SHP77 treated with DMSO at 0.1 percent for 48 hours (cell line): ENCODE measurements around the gene AP4M1.

Experiments used
- DNase-seq: peaks from one replicate; lab custom pipeline; 2025; lab: John Stamatoyannopoulos, UW

Gene AP4M1

GRCh38 chr7:100101016-100101862, at the start of gene AP4M1, which contains the start of gene MCM7:
Gene AP4M1 (plus strand): TSS chr7:100101643. CDS start chr7:100101715, 72 bp downstream.
Gene MCM7 (minus strand): TSS chr7:100101397. CDS start chr7:100101294, 103 bp downstream.
- DNase-seq: peak; percentile 88

GRCh38 chr7:100053215-100053614, 48.2 kb upstream of the AP4M1 start:
- peak; percentile 56 for DNase-seq

GRCh38 chr7:100057006-100057405, 44.4 kb upstream of the AP4M1 start:
- no peak for DNase-seq

DNA sequence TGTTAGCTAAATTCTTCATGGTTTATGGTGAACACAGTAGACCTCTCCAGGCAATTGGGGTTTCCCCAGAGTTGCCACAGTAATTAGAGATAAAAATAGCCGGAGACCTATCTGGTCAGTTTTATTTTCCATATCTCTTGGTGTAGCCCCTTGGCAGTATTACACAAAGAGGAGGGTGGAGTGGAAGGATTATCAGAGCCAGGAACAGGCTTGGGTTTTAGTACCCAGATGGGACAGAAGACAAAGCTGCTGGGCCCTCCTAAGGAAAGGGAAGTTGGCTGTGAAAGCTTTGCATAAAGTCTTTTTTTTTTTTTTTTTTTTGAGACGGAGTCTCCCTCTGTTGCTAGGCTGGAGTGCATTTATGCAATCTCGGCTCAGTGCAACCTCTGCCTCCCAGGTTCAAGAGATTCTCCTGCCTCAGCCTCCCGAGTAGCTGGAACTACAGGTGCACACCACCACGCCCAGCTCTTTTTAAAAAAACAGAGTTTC, 42.1 kb upstream of the AP4M1 start:
- no peak for DNase-seq

- no peak for DNase-seq
Measured at GRCh38 chr7:100061518-100062193, 39.8 kb upstream of the AP4M1 start.

- no peak for DNase-seq
Measured at GRCh38 chr7:100063376-100063775, 38.1 kb upstream of the AP4M1 start.

DNA sequence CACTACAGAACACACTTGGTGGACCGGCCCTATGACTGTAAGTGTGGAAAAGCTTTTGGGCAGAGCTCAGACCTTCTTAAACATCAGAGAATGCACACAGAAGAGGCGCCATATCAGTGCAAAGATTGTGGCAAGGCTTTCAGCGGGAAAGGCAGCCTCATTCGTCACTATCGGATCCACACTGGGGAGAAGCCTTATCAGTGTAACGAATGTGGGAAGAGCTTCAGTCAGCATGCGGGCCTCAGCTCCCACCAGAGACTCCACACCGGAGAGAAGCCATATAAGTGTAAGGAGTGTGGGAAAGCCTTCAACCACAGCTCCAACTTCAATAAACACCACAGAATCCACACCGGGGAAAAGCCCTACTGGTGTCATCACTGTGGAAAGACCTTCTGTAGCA, 37.3 kb upstream of the AP4M1 start:
- DNase-seq: no peak

DNA sequence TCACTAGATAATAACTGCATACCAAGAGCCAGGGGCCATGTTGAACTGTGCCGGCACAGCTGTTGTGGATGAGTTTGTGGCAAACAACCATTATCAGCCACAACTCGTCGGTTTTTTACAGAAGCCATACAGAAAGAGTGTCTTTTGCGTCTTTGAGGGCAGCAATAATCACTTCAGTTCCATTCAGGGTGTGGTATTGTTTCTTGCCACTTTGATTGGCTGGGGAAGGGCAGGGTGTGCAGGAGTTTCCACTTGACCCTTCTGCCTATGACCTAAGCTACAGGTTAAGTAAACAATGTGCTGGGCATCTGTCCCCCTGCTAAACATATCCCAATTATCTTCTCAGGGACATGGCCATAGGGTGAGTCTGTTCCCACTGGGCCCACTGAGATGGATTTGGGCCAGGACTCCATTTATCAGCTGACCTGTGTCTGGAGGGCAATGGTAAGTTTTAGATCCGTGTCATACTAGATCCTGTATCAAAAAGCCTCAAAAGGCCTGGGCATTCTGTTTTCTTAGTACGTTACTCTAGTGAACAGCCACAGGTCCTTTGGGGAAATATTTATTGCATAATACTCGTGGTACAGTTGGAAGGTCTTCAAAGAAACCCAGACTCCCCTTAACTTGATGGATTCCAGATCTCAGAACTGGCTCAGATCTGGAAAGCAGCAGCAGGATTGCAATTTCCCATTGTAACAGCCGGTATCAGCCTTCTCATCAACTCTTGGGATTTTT, 35.8 kb upstream of the AP4M1 start:
- no peak for DNase-seq

DNA sequence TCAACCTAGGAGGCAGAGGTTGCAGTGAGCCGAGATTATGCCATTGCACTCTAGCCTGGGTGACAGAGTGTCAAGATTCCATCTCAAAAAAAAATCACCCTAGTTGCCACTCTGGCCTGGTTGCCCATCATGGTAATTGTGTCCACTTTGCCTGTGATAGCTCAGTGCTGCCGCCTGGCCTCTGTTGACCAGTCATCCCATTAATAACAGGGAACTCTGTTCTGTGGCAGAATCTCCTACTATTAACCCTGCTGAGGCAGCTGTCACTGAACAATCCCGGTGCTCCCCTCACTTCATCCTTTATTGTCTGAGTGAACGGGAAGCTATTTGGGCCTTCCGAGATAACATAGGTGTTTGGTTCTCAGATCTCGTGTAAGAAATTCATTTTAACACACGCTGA, 34.5 kb upstream of the AP4M1 start:
- DNase-seq: no peak

DNA sequence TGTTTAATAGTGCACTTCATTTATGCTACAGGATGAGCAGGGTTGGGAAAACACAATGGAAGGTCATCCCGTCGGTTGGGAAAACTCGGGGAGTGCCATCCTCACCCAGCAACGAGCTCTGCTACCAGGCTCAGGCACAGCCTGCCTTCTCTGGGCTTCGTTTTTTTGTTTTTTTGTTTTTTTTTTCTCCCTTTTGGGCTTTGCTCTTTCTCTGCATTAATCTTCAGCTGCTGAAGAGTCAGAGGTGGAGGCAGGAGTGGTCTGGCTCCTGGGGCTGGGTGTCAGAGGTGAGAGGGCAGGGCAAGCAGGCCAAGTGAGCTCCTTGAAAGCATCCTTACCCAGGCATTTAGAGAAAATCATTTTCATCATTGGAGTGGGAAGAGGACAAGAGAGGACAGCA, 31.5 kb upstream of the AP4M1 start:
- DNase-seq: no peak

GRCh38 chr7:100071018-100071723, 30.3 kb upstream of the AP4M1 start:
- DNase-seq: no peak

- DNase-seq: no peak
Measured at GRCh38 chr7:100072462-100072861, 29.0 kb upstream of the AP4M1 start.

DNA sequence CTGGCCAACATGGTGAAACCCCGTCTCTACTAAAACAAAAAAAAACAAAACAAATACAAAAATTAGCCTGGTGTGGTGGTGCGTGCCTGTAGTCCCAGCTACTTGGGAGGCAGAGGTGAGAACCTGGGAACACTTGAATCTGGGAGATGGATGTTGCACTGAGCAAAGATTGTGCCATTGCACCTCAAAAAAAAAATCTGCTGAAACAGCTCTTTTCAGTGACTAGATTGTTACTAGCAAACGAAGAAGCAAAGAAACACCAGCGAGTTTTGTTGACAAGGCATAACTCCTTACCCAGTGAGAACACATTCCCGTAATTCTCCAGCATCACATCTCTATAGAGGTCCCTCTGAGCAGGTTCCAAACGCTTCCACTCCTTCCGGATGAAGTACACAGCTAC, 26.6 kb upstream of the AP4M1 start:
- no peak for DNase-seq

GRCh38 chr7:100075418-100075817, 26.0 kb upstream of the AP4M1 start:
- no peak for DNase-seq

- no peak for DNase-seq
Measured at GRCh38 chr7:100077205-100077604, 24.2 kb upstream of the AP4M1 start.

DNA sequence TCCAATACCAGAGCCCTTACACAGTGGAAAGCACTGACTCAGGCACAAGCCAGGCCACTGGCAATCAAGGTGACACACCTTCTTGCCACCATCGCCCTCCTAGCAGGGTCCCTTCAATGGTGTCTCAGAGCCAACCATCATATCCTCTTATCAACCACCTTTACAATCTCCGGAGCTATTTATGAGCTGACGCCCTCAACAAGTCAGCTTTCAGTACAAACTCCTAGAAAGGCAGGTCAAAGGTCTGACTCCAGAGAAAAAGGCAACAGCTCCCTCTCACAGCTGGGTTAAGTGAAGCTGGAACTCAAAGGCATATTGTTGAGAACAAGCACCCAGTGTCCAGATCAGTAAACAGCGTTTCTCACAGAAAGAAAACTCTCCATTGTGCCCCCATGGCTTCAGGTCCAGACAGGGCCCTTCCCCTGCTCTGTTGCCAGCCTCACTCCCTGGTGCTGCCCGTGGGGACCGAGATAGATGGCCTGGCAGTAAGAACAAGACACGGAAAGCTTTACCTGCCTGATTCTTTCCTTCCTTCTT, 22.4 kb upstream of the AP4M1 start:
- no peak for DNase-seq

DNA sequence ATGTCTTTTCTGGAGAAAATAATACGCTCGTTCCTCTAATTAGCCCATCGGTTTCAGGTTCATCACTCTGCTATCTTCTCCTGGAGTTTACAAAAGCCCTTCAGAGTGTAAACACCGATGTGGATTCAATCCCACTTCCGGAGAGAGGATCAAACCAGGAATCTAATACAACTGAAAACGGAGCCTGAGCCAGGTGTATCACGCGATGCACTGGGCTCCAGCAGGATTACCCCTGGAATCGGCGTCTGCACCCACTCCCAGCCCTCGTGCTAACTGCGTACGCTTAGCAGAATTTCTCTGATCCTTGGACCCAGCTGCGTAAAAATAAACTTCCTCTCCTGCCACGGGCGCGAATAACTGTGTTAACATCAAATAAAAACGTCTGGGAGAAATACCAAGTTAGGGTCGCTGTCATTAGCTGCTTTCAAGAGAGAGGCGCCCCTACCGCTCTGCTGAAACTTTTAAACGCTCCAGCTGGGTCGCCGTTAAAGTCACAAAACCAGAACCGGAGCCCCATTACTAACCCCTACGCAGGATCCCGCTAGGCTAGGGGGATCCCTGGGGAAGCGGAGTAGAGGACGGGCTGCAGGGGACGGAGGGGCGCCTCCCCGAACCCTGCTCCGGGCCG, 20.4 kb upstream of the AP4M1 start:
- DNase-seq: no peak

- peak; percentile 90 for DNase-seq
Measured at GRCh38 chr7:100081535-100082102, 19.8 kb upstream of the AP4M1 start, which contains the start of gene ZNF3. Gene ZNF3 (minus strand): TSS chr7:100081723. CDS start chr7:100077357, 4,366 bp downstream.

- no peak for DNase-seq
Measured at GRCh38 chr7:100082978-100083377, 18.5 kb upstream of the AP4M1 start.

DNA sequence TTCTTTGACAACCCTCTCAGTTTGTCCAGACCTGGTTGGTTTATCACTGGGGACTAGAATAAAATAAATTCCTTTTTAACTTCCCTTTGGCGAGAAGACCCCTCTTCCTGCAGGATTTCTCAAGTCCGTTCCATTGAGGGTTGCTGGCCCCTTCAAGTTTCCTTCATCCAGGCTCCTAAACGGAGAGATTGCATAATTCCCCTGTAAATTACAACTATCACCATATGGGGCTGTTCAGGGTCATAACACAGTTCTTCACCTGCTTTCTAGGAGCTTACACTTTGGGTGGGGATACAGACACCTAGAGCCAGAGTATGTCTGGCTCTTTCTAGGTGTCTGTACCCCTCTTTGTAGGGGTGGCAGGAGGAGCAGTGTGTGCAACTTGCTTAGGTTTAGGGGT, 15.9 kb upstream of the AP4M1 start:
- DNase-seq: no peak
